HepG2 (cell line): ENCODE measurements around the gene CACNA1H. TPM values are rescaled to one million over a fixed set of nuclear protein-coding genes. Genes with fewer than 3 reads are reported as not detected.

Experiments
- ATAC-seq: fragments of 200-7000 bp; cut with Tn5 transposase; 3 replicates; pipeline ENCODE4 v1.9.1; 2020; ENCODE audit warnings: mild to moderate bottlenecking, moderate library complexity
- BruUV-seq: library from RNA; stranded (reverse); fragments of 400-500 nt; replicated peaks from 2 replicates; lab custom pipeline; 2021; lab: Mats Ljungman, UMichigan
- CTCF ChIA-PET: fragments of 300-600 bp; formaldehyde crosslinking; extraction: SDS; loops from one replicate; lab custom pipeline; 2021; ENCODE audit warnings: low total read pairs, inconsistent platforms, low intra/inter-chr PET ratio; lab: Yijun Ruan, JAX
- POLR2A ChIA-PET: fragments of 350-600 bp; sonication (Branson Sonifier 250); formaldehyde crosslinking; loops from one replicate; lab custom pipeline; 2020; ENCODE audit warnings: antibody characterized with exemption, inconsistent platforms; lab: Yijun Ruan, JAX
- DNase-seq: peaks from one replicate; pipeline ENCODE4 v3.0.0-alpha.2; 2015; ENCODE audit warnings: low spot score
- FAIRE-seq: peaks from 3 replicates; lab custom pipeline; 2011; peaks lifted over from hg19 to GRCh38; lab: Jason Lieb, UNC
- H2AFZ ChIP-seq: one replicate; pipeline ENCODE4 v1.6.1; 2011; ENCODE audit warnings: low read length, inconsistent platforms
- H3K27ac ChIP-seq: fragments of 300-600 bp; 3 replicates; pipeline ENCODE4 v1.8.0; 2011; ENCODE audit warnings: mixed run types, mild to moderate bottlenecking, mixed read lengths, low read length, inconsistent platforms; ENCODE audit not compliant: insufficient read depth; ENCODE audit errors: extremely low read length
- H3K27me3 ChIP-seq, 2 experiments: fragments of 200-600 bp in 1 of 2; 2 replicates in 1 of 2; 3 replicates in 1 of 2; pipeline versions ENCODE4 v1.6.0 to v1.8.0; 2011; ENCODE audit warnings: low read length in 2 of 2, mild to moderate bottlenecking in 2 of 2, moderate library complexity in 2 of 2, inconsistent platforms in 1 of 2; ENCODE audit not compliant: insufficient read depth in 2 of 2, control insufficient read depth in 1 of 2
- H3K36me3 ChIP-seq, 2 experiments: fragments of 200-600 bp in 1 of 2; replicated peaks in 1 of 2; 2 replicates in 1 of 2; 3 replicates in 1 of 2; pipeline versions ENCODE4 v1.5.1 to v1.8.0; 2011; ENCODE audit warnings: low read length in 2 of 2, inconsistent platforms in 1 of 2; ENCODE audit not compliant: insufficient read depth in 2 of 2, control insufficient read depth in 1 of 2
- H3K4me1 ChIP-seq: 2 replicates; pipeline ENCODE4 v1.5.1; 2012; ENCODE audit warnings: low read length, inconsistent platforms; ENCODE audit not compliant: insufficient read depth
- H3K4me2 ChIP-seq: 2 replicates; pipeline ENCODE4 v1.6.0; 2011; ENCODE audit warnings: low read depth, low read length, inconsistent platforms
- H3K4me3 ChIP-seq, 3 experiments: fragments of 200-600 bp in 1 of 3; sonication (generic), shearing (Covaris generic) in 1 of 3; replicated peaks in 1 of 3; 2 replicates each; pipeline ENCODE4 v1.5.1; 2011 to 2016; ENCODE audit warnings: low read length in 3 of 3, inconsistent platforms in 2 of 3, low read depth in 2 of 3, mild to moderate bottlenecking in 2 of 3, control low read depth in 1 of 3, mixed read lengths in 1 of 3; ENCODE audit not compliant: insufficient read depth in 1 of 3
- H3K79me2 ChIP-seq: one replicate; pipeline ENCODE4 v1.6.1; 2011; ENCODE audit warnings: low read length, inconsistent platforms; ENCODE audit not compliant: insufficient read depth
- H3K9ac ChIP-seq: 2 replicates; pipeline ENCODE4 v1.6.0; 2011; ENCODE audit warnings: mild to moderate bottlenecking, low read depth, low read length, inconsistent platforms; ENCODE audit not compliant: insufficient read depth
- H3K9me3 ChIP-seq: 2 replicates; pipeline ENCODE4 v1.5.1; 2012; ENCODE audit warnings: mild to moderate bottlenecking, low read length
- H4K20me1 ChIP-seq: 2 replicates; pipeline ENCODE4 v1.6.0; 2011; ENCODE audit warnings: inconsistent platforms, mild to moderate bottlenecking, low read length, moderate library complexity; ENCODE audit not compliant: insufficient read depth
- AKNA ChIP-seq: sonication (generic); formaldehyde crosslinking; IDR thresholded peaks from 2 replicates; pipeline ENCODE4 v1.4.0; 2020; ENCODE audit warnings: missing genetic modification reagents, borderline replicate concordance
- FIP1L1 ChIP-seq: fragments of 200-400 bp; formaldehyde crosslinking; IDR thresholded peaks from 2 replicates; pipeline ENCODE4 v1.6.1; 2018; ENCODE audit warnings: low read depth, mild to moderate bottlenecking, low read length, moderate library complexity, borderline replicate concordance; ENCODE audit not compliant: insufficient read depth
- MYC ChIP-seq: sonication (generic); formaldehyde crosslinking; IDR thresholded peaks from 2 replicates; pipeline ENCODE4 v1.9.0; 2021; ENCODE audit warnings: missing genetic modification reagents, borderline replicate concordance
- NAIF1 ChIP-seq: sonication (generic); formaldehyde crosslinking; IDR thresholded peaks from 2 replicates; pipeline ENCODE4 v1.5.0; 2020; ENCODE audit warnings: mild to moderate bottlenecking, missing genetic modification reagents, borderline replicate concordance
- NFE2L2 ChIP-seq: fragments of 150-350 bp; IDR thresholded peaks from 2 replicates; pipeline ENCODE4 v1.6.1; 2014; ENCODE audit warnings: low read length
- TBX2 ChIP-seq: sonication (generic); formaldehyde crosslinking; IDR thresholded peaks from 2 replicates; pipeline ENCODE4 v1.5.0; 2020; ENCODE audit warnings: missing genetic modification reagents, mild to moderate bottlenecking, borderline replicate concordance
- ZNF550 ChIP-seq: sonication (generic); formaldehyde crosslinking; IDR thresholded peaks from 2 replicates; pipeline ENCODE4 v1.4.0; 2020; ENCODE audit warnings: mild to moderate bottlenecking, missing genetic modification reagents, borderline replicate concordance
- WGBS: methylation state at CpG from one replicate; pipeline ENCODE4 v1.1.6; 2017; ENCODE audit warnings: low lambda C conversion rate; 5-methylcytosine and 5-hydroxymethylcytosine counted together
- in situ Hi-C: cut with HindIII; loops from 2 replicates; pipeline ENCODE4 v1.10.0; 2017; ENCODE audit warnings: low pct_unique_long_range_greater_than_20kb; ENCODE audit not compliant: extremely low pct_ligation_motif_present
- intact Hi-C: fragments of 100-400 bp; cut with micrococcal nuclease; formaldehyde crosslinking; loops from one replicate; pipeline ENCODE4 v1.10.0; 2022; ENCODE audit not compliant: unreplicated experiment
- polyA plus RNA-seq, 8 experiments: library from polyadenylated mRNA; depleted of rRNA in 3 of 8; stranded (reverse) in 7 of 8; unstranded in 1 of 8; fragments of >200 nt; fragmentation: Illumina TruSeq in 4 of 8; extraction: Trizol in 4 of 8; gene quantifications; 2 replicates each; pipeline versions ENCODE4 v1.2.1 to v1.2.3, GENCODE V29; 2011 to 2016; ENCODE audit warnings: low read depth in 4 of 8, missing spikeins in 1 of 8, mixed read lengths in 1 of 8; ENCODE audit not compliant: insufficient read depth in 1 of 8
- total RNA-seq, 5 experiments: library from RNA; depleted of rRNA; stranded (reverse); fragments of >200 nt; fragmentation: Illumina TruSeq; extraction: Trizol; gene quantifications; 2 replicates each; pipeline ENCODE4 v1.2.3, GENCODE V29; 2016; ENCODE audit warnings: low read depth in 1 of 5
- TF ChIP-seq, protein P1 (sequence below): IDR thresholded peaks from 2 replicates; pipeline ENCODE4 v1.6.1; 2018; ENCODE audit warnings: missing genetic modification reagents

CACNA1H gene
- total and polyA plus RNA-seq, 2 of the 13 experiments (the other 11 are each of a cell fraction or from before 2014, with no cell fraction given) = 0.40 to 1.8 TPM

- no peak overlapping the region for H3K9ac ChIP-seq
- ChIA-PET POLR2A (no interaction called here), CTCF (no interaction called here)
- FAIRE-seq = no peak
- DNase-seq = no peak
- H3K9me3 ChIP-seq = no peaks in the 10 kb centered on the region
- H4K20me1 ChIP-seq = peaks cover 15% of the 10 kb centered on the region; the same call in 1 of the 2 replicates
- no peak overlapping the region for H3K4me2 ChIP-seq
- BruUV-seq = no TSS peak
- 27% methylated on average over 3 of the region's 36 CpGs for WGBS
- TF ChIP-seq FIP1L1 (no peak), NFE2L2 (no peak), AKNA (CRISPR knock-in tag) (no peak), NAIF1 (CRISPR knock-in tag) (no peak), ZNF550 (CRISPR knock-in tag) (no peak), TBX2 (CRISPR knock-in tag) (no peak), MYC (no peak)
- TF ChIP-seq, protein P1, sequence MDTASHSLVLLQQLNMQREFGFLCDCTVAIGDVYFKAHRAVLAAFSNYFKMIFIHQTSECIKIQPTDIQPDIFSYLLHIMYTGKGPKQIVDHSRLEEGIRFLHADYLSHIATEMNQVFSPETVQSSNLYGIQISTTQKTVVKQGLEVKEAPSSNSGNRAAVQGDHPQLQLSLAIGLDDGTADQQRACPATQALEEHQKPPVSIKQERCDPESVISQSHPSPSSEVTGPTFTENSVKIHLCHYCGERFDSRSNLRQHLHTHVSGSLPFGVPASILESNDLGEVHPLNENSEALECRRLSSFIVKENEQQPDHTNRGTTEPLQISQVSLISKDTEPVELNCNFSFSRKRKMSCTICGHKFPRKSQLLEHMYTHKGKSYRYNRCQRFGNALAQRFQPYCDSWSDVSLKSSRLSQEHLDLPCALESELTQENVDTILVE (CRISPR knock-in tag) = no peak
- no peak overlapping the region for H2AFZ ChIP-seq
- H3K27me3 ChIP-seq = peaks cover 2 to 65% of the 10 kb centered on the region in 2 experiments
- H3K79me2 ChIP-seq = no peaks in the 10 kb centered on the region
- H3K36me3 ChIP-seq = no peaks in the 10 kb centered on the region
- in situ Hi-C loops = no loop called here
- H3K4me1 ChIP-seq = peaks cover 24% of the 10 kb centered on the region
- no peak overlapping the region for H3K4me3 ChIP-seq
- no peak overlapping the region for H3K27ac ChIP-seq
- intact Hi-C loops = no loop called here
- no peak for ATAC-seq
These were observed 19.0 kb downstream of the CACNA1H start for GRCh38 chr16:1171854-1172428.
